Calu3 (cell line): ENCODE results near the gene CLCNKA. TPM values are rescaled to one million over a fixed set of nuclear protein-coding genes. Genes with fewer than 3 reads are reported as not detected.

Experiments
- BruUV-seq: library from RNA; stranded (reverse); fragments of 400-500 nt; replicated peaks from 2 replicates; lab custom pipeline; 2021; lab: Mats Ljungman, UMichigan
- CTCF ChIA-PET: fragments of 300-600 bp; sonication (Branson Sonifier 250); formaldehyde crosslinking; loops from one replicate; lab custom pipeline; 2022; ENCODE audit warnings: antibody characterized with exemption; lab: Charles Lee
- DNase-seq: peaks from one replicate; pipeline ENCODE4 v3.0.0; 2022
- H3K27ac Mint-ChIP-seq: one replicate; pipeline ENCODE4 v1.8.0; 2022; ENCODE audit warnings: mixed read lengths; ENCODE audit not compliant: unreplicated experiment
- H3K27me3 Mint-ChIP-seq: one replicate; pipeline ENCODE4 v1.8.0; 2022; ENCODE audit warnings: mixed read lengths; ENCODE audit not compliant: unreplicated experiment
- H3K36me3 Mint-ChIP-seq: one replicate; pipeline ENCODE4 v1.8.0; 2022; ENCODE audit warnings: mild to moderate bottlenecking, moderate library complexity, mixed read lengths; ENCODE audit not compliant: insufficient read depth, unreplicated experiment
- H3K4me1 Mint-ChIP-seq: one replicate; pipeline ENCODE4 v1.8.0; 2022; ENCODE audit warnings: mild to moderate bottlenecking, low read depth, mixed read lengths; ENCODE audit not compliant: unreplicated experiment
- H3K4me3 Mint-ChIP-seq: one replicate; pipeline ENCODE4 v1.8.0; 2022; ENCODE audit warnings: mild to moderate bottlenecking, low read depth, moderate library complexity, mixed read lengths; ENCODE audit not compliant: unreplicated experiment
- H3K9me3 Mint-ChIP-seq: one replicate; pipeline ENCODE4 v1.8.0; 2022; ENCODE audit warnings: low read depth, mixed read lengths; ENCODE audit not compliant: unreplicated experiment
- intact Hi-C: fragments of 100-400 bp; cut with micrococcal nuclease; formaldehyde crosslinking; loops from one replicate; pipeline ENCODE4 v1.10.0; 2022; ENCODE audit not compliant: unreplicated experiment
- total RNA-seq: library from RNA; stranded (reverse); gene quantifications from 2 replicates; pipeline ENCODE4 v1.2.3, GENCODE V29; 2022
- TF ChIP-seq, protein P1 (sequence below): fragments of 200-600 bp; IDR thresholded peaks from one replicate; pipeline ENCODE4 v1.8.0; 2022; ENCODE audit warnings: antibody characterized with exemption; ENCODE audit not compliant: unreplicated experiment

CLCNKA gene
- total RNA-seq, 1 experiment from 2014 or later: not detected

GRCh38 chr1:16046842-16047241, 25.0 kb downstream of the CLCNKA start:
- no peaks in the 10 kb centered on the region for H3K4me1 Mint-ChIP-seq
- H3K9me3 Mint-ChIP-seq: no peaks in the 10 kb centered on the region
- peaks cover 4% of the 10 kb centered on the region for H3K36me3 Mint-ChIP-seq
- H3K4me3 Mint-ChIP-seq: no peak overlapping the region
- CTCF ChIA-PET: no interaction called here
- intact Hi-C loops: no loop called here
- H3K27me3 Mint-ChIP-seq: peaks cover 7% of the 10 kb centered on the region
- no TSS peak for BruUV-seq
- no peak overlapping the region for H3K27ac Mint-ChIP-seq
- TF ChIP-seq, protein P1, sequence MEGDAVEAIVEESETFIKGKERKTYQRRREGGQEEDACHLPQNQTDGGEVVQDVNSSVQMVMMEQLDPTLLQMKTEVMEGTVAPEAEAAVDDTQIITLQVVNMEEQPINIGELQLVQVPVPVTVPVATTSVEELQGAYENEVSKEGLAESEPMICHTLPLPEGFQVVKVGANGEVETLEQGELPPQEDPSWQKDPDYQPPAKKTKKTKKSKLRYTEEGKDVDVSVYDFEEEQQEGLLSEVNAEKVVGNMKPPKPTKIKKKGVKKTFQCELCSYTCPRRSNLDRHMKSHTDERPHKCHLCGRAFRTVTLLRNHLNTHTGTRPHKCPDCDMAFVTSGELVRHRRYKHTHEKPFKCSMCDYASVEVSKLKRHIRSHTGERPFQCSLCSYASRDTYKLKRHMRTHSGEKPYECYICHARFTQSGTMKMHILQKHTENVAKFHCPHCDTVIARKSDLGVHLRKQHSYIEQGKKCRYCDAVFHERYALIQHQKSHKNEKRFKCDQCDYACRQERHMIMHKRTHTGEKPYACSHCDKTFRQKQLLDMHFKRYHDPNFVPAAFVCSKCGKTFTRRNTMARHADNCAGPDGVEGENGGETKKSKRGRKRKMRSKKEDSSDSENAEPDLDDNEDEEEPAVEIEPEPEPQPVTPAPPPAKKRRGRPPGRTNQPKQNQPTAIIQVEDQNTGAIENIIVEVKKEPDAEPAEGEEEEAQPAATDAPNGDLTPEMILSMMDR: no peak
- no peak for DNase-seq

DNA sequence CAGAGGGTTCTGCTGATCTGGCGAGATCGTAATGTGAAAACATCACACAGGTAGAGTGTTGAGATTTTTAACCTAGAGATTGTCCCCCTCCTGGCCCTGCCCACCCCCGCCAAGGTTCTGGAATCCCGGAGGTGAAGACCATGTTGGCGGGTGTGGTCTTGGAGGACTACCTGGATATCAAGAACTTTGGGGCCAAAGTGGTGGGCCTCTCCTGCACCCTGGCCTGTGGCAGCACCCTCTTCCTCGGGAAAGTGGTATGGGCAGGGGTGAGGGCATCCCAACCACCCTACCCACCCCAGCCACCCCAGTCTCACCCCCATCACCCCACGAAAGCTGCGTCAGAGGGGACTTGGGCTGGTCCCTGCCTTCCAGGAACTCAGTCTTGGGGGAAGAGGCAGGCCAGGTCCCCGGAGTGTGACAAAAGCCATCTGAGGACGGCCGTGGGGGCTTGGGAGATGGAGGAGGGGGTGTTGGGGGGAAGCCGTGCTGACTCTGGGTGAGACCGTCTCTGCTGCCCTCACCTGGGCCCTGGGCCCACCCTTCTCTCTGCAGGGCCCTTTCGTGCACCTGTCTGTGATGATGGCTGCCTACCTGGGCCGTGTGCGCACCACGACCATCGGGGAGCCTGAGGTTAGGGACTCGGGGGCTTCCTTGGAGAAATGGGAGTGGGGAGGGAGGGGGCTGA, 26.1 kb downstream of the CLCNKA start:
- H3K36me3 Mint-ChIP-seq: peaks cover 4% of the 10 kb centered on the region
- TF ChIP-seq, protein P1: no peak
- DNase-seq: no peak
- CTCF ChIA-PET: no interaction called here
- intact Hi-C loops: no loop called here
- no peak overlapping the region for H3K4me3 Mint-ChIP-seq
- H3K27ac Mint-ChIP-seq: no peak overlapping the region
- H3K4me1 Mint-ChIP-seq: no peaks in the 10 kb centered on the region
- BruUV-seq: no TSS peak
- no peaks in the 10 kb centered on the region for H3K27me3 Mint-ChIP-seq
- no peaks in the 10 kb centered on the region for H3K9me3 Mint-ChIP-seq

GRCh38 chr1:16048573-16049189, 26.8 kb downstream of the CLCNKA start:
- intact Hi-C loops: no loop called here
- Mint-ChIP-seq H3K4me1 (no peaks in the 10 kb centered on the region), H3K27ac (no peak overlapping the region), H3K27me3 (no peaks in the 10 kb centered on the region), H3K36me3 (peaks cover 4% of the 10 kb centered on the region), H3K9me3 (no peaks in the 10 kb centered on the region), H3K4me3 (peak overlapping the region; percentile 65)
- BruUV-seq: no TSS peak
- DNase-seq: peak; percentile 44
- CTCF ChIA-PET: no interaction called here
- TF ChIP-seq, protein P1: no peak

DNA sequence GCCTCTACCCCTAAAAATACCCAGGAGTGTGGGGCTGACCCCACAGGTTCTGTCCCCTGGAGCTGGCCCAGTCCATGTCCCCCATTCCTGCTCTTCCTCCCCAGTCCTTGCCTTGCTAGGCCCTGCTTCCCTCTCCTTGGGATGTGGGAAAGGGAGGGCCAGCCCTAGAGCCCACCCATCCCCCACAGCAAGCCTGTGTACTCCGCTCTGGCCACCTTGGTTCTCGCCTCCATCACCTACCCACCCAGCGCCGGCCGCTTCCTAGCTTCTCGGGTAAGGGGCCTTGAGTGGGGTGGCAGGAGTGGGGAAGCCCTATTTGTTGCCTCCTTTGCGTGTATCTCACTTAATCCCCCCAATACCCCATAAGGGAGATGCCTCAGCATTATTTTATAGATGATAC, 28.5 kb downstream of the CLCNKA start:
- no TSS peak for BruUV-seq
- no peak overlapping the region for H3K27ac Mint-ChIP-seq
- peaks cover 4% of the 10 kb centered on the region for H3K36me3 Mint-ChIP-seq
- H3K9me3 Mint-ChIP-seq: no peaks in the 10 kb centered on the region
- CTCF ChIA-PET: interaction anchor here (0.5 kb wide), 1 partner anchor 294 kb away, joined by 3 read pairs; no protein-coding TSS in a partner anchor
- no peaks in the 10 kb centered on the region for H3K4me1 Mint-ChIP-seq
- no peak for DNase-seq
- TF ChIP-seq, protein P1: no peak
- H3K4me3 Mint-ChIP-seq: no peak overlapping the region
- no peaks in the 10 kb centered on the region for H3K27me3 Mint-ChIP-seq
- intact Hi-C loops: no loop called here
